HEK293 (cell line): ENCODE results near the gene DCP1B.
"Not testable (repeated sequence)": the region's sequence is repeated elsewhere in the genome, so short reads cannot be mapped to it uniquely, and the experiment has no call there.

Source experiments
- CTCF ChIP-seq: fragments of 450-650 bp; formaldehyde crosslinking; IDR thresholded peaks from 2 replicates; pipeline ENCODE4 v1.5.1; 2016; ENCODE audit warnings: missing biosample characterization, missing genetic modification characterization
- KLF16 ChIP-seq: fragments of 450-650 bp; formaldehyde crosslinking; IDR thresholded peaks from 2 replicates; pipeline ENCODE4 v1.5.1; 2017; ENCODE audit warnings: missing biosample characterization, missing genetic modification characterization
- REST ChIP-seq: fragments of 450-650 bp; formaldehyde crosslinking; IDR thresholded peaks from 2 replicates; pipeline ENCODE4 v1.5.1; 2016; ENCODE audit warnings: missing biosample characterization, missing genetic modification characterization
- SALL2 ChIP-seq: fragments of 450-650 bp; formaldehyde crosslinking; IDR thresholded peaks from 2 replicates; pipeline ENCODE4 v1.5.0; 2017; ENCODE audit warnings: missing biosample characterization, mild to moderate bottlenecking, missing genetic modification characterization, borderline replicate concordance
- TSHZ1 ChIP-seq: fragments of 450-650 bp; formaldehyde crosslinking; IDR thresholded peaks from 2 replicates; pipeline ENCODE4 v1.5.1; 2016; ENCODE audit warnings: missing biosample characterization, missing genetic modification characterization, borderline replicate concordance
- ZEB2 ChIP-seq: fragments of 450-650 bp; formaldehyde crosslinking; IDR thresholded peaks from 2 replicates; pipeline ENCODE4 v1.5.1; 2016; ENCODE audit warnings: missing biosample characterization, missing genetic modification characterization
- ZNF114 ChIP-seq: fragments of 450-650 bp; formaldehyde crosslinking; IDR thresholded peaks from 2 replicates; pipeline ENCODE4 v1.5.0; 2017; ENCODE audit warnings: missing biosample characterization, missing genetic modification characterization
- ZNF16 ChIP-seq: fragments of 450-650 bp; formaldehyde crosslinking; IDR thresholded peaks from 2 replicates; pipeline ENCODE4 v1.5.1; 2016; ENCODE audit warnings: low read depth, missing biosample characterization, missing genetic modification characterization
- ZNF184 ChIP-seq: fragments of 450-650 bp; IDR thresholded peaks from 2 replicates; pipeline ENCODE4 v1.5.1; 2018; ENCODE audit warnings: missing biosample characterization, mild to moderate bottlenecking, missing genetic modification characterization
- ZNF324 ChIP-seq: fragments of 450-650 bp; formaldehyde crosslinking; IDR thresholded peaks from 2 replicates; pipeline ENCODE4 v1.5.1; 2016; ENCODE audit warnings: missing biosample characterization, missing genetic modification characterization
- ZNF335 ChIP-seq: fragments of 450-650 bp; formaldehyde crosslinking; conservative IDR thresholded peaks from 2 replicates; pipeline ENCODE4 v1.5.1; 2016; ENCODE audit warnings: missing biosample characterization, missing genetic modification characterization
- ZNF664 ChIP-seq: fragments of 450-650 bp; formaldehyde crosslinking; IDR thresholded peaks from 2 replicates; pipeline ENCODE4 v1.5.1; 2016; ENCODE audit warnings: missing biosample characterization, missing genetic modification characterization

GRCh38 chr12:1945502-1945901 is 58.8 kb downstream of the DCP1B start:
- TF ChIP-seq SALL2; CTCF (tag by site-specific recombination); ZNF16; TSHZ1 (tag by site-specific recombination); ZNF184 (tag by site-specific recombination); ZNF335; ZNF324 (tag by site-specific recombination); ZNF664 (tag by site-specific recombination); KLF16 (tag by site-specific recombination); REST; ZNF114 (tag by site-specific recombination); ZEB2: not testable (repeated sequence)
